HepG2 (cell line): ENCODE measurements around the gene CASKIN2. TPM values are rescaled to one million over a fixed set of nuclear protein-coding genes. Genes with fewer than 3 reads are reported as not detected.

Experiments
- BRD4 ChIP-seq: sonication (generic); formaldehyde crosslinking; IDR thresholded peaks from 2 replicates; pipeline ENCODE4 v1.4.0; 2020; ENCODE audit warnings: missing genetic modification reagents
- CEBPB ChIP-seq: IDR thresholded peaks from 2 replicates; pipeline ENCODE4 v1.6.1; 2011; ENCODE audit warnings: low read depth, low read length, improper control_type of control experiment, borderline replicate concordance
- DBP ChIP-seq: sonication (generic); formaldehyde crosslinking; IDR thresholded peaks from 2 replicates; pipeline ENCODE4 v1.4.0; 2020; ENCODE audit warnings: missing genetic modification reagents; ENCODE audit errors: not compliant biosample characterization
- DMTF1 ChIP-seq: sonication (generic); formaldehyde crosslinking; IDR thresholded peaks from 2 replicates; pipeline ENCODE4 v1.4.0; 2020; ENCODE audit warnings: mild to moderate bottlenecking, missing genetic modification reagents
- ELK4 ChIP-seq: sonication (generic); formaldehyde crosslinking; IDR thresholded peaks from 2 replicates; pipeline ENCODE4 v1.9.0; 2021; ENCODE audit warnings: missing genetic modification reagents, borderline replicate concordance
- FOXO1 ChIP-seq: sonication (generic); formaldehyde crosslinking; IDR thresholded peaks from 2 replicates; pipeline ENCODE4 v1.4.0; 2020; ENCODE audit warnings: missing genetic modification reagents
- IKZF1 ChIP-seq: fragments of 450-650 bp; IDR thresholded peaks from 2 replicates; pipeline ENCODE4 v1.7.1; 2016
- NKX3-1 ChIP-seq: sonication (generic); formaldehyde crosslinking; IDR thresholded peaks from 2 replicates; pipeline ENCODE4 v1.5.0; 2020; ENCODE audit warnings: missing genetic modification reagents
- NR1H2 ChIP-seq: sonication (generic); formaldehyde crosslinking; IDR thresholded peaks from 2 replicates; pipeline ENCODE4 v1.8.1; 2022; ENCODE audit warnings: low read depth, missing genetic modification reagents, borderline replicate concordance
- TFE3 ChIP-seq: IDR thresholded peaks from 2 replicates; pipeline ENCODE4 v1.6.1; 2016
- XRCC5 ChIP-seq: fragments of 200-400 bp; formaldehyde crosslinking; optimal IDR thresholded peaks from 2 replicates; pipeline ENCODE3; 2017; ENCODE audit warnings: mild to moderate bottlenecking, low read length
- ZBTB10 ChIP-seq: sonication (generic); formaldehyde crosslinking; IDR thresholded peaks from 2 replicates; pipeline ENCODE4 v1.4.0; 2020; ENCODE audit warnings: missing genetic modification reagents, borderline replicate concordance
- ZFX ChIP-seq: sonication (generic); formaldehyde crosslinking; IDR thresholded peaks from 2 replicates; pipeline ENCODE4 v1.4.0; 2020; ENCODE audit warnings: mild to moderate bottlenecking, low read depth, missing genetic modification reagents, moderate library complexity
- ZIK1 ChIP-seq: sonication (generic); formaldehyde crosslinking; IDR thresholded peaks from 2 replicates; pipeline ENCODE4 v1.5.0; 2020; ENCODE audit warnings: mild to moderate bottlenecking, low read depth, missing genetic modification reagents, borderline replicate concordance
- ZNF317 ChIP-seq: sonication (generic); formaldehyde crosslinking; IDR thresholded peaks from 2 replicates; pipeline ENCODE4 v1.5.0; 2020; ENCODE audit warnings: mild to moderate bottlenecking, missing genetic modification reagents
- ZNF44 ChIP-seq: sonication (generic); formaldehyde crosslinking; IDR thresholded peaks from 2 replicates; pipeline ENCODE4 v1.5.1; 2020; ENCODE audit warnings: mild to moderate bottlenecking, missing genetic modification reagents
- ZNF710 ChIP-seq: sonication (generic); formaldehyde crosslinking; IDR thresholded peaks from 2 replicates; pipeline ENCODE4 v1.5.0; 2020; ENCODE audit warnings: mild to moderate bottlenecking, missing genetic modification reagents, borderline replicate concordance
- polyA plus RNA-seq, 8 experiments: library from polyadenylated mRNA; depleted of rRNA in 3 of 8; stranded (reverse) in 7 of 8; unstranded in 1 of 8; fragments of >200 nt; fragmentation: Illumina TruSeq in 4 of 8; extraction: Trizol in 4 of 8; gene quantifications; 2 replicates each; pipeline versions ENCODE4 v1.2.1 to v1.2.3, GENCODE V29; 2011 to 2016; ENCODE audit warnings: low read depth in 4 of 8, missing spikeins in 1 of 8, mixed read lengths in 1 of 8; ENCODE audit not compliant: insufficient read depth in 1 of 8
- total RNA-seq, 5 experiments: library from RNA; depleted of rRNA; stranded (reverse); fragments of >200 nt; fragmentation: Illumina TruSeq; extraction: Trizol; gene quantifications; 2 replicates each; pipeline ENCODE4 v1.2.3, GENCODE V29; 2016; ENCODE audit warnings: low read depth in 1 of 5

The CASKIN2 gene
- total and polyA plus RNA-seq, 2 of the 13 experiments (the other 11 are each of a cell fraction or from before 2014, with no cell fraction given): 5.2 to 7.8 TPM

GRCh38 chr17:75511610-75512575 is 3.4 kb downstream of the CASKIN2 start (continued):
- TF ChIP-seq DMTF1 (CRISPR knock-in tag) (no peak), TFE3 (CRISPR knock-in tag) (peak; percentile 75), NKX3-1 (CRISPR knock-in tag) (no peak), ZNF317 (CRISPR knock-in tag) (peak; percentile 70; the same call in 1 of the 2 replicates), ZIK1 (no peak), DBP (CRISPR knock-in tag) (no peak), ZFX (CRISPR knock-in tag) (peak; percentile 95), CEBPB (no peak), ZNF44 (CRISPR knock-in tag) (no peak; the same call in 1 of the 2 replicates), NR1H2 (CRISPR knock-in tag) (peak; percentile 51; the same call in 1 of the 2 replicates), ZNF710 (CRISPR knock-in tag) (peak; percentile 91; the same call in 1 of the 2 replicates), ZBTB10 (CRISPR knock-in tag) (no peak), IKZF1 (no peak), FOXO1 (CRISPR knock-in tag) (peak; percentile 72; the same call in 1 of the 2 replicates), XRCC5 (peak; percentile 95), BRD4 (peak; percentile 62; the same call in 1 of the 2 replicates), ELK4 (CRISPR knock-in tag) (no peak)
